WTC11 (cell line): ENCODE results near the gene MGAT5B. TPM values are rescaled to one million over a fixed set of nuclear protein-coding genes. Genes with fewer than 3 reads are reported as not detected.

Experiments used
- ATAC-seq: fragments of 200-7000 bp; cut with Tn5 transposase; 2 replicates; pipeline ENCODE4 v1.10.0; 2021; ENCODE audit warnings: mild to moderate bottlenecking, moderate library complexity
- CTCF ChIA-PET: fragments of 300-600 bp; sonication (Branson Sonifier 250); formaldehyde crosslinking; loops from one replicate; lab custom pipeline; 2021; ENCODE audit warnings: antibody characterized with exemption; lab: Charles Lee
- POLR2A ChIA-PET: fragments of 350-600 bp; sonication (Branson Sonifier 250); formaldehyde crosslinking; loops from one replicate; lab custom pipeline; 2021; ENCODE audit warnings: antibody characterized with exemption; lab: Charles Lee
- DNase-seq: peaks from one replicate; pipeline ENCODE4 v3.0.0; 2021; ENCODE audit warnings: low spot score
- H3K27ac Mint-ChIP-seq: 2 replicates; pipeline ENCODE4 v1.8.0; 2021; ENCODE audit warnings: mixed read lengths
- H3K27me3 Mint-ChIP-seq: 2 replicates; pipeline ENCODE4 v1.8.0; 2021; ENCODE audit warnings: low read depth, mild to moderate bottlenecking, moderate library complexity, mixed read lengths
- H3K36me3 Mint-ChIP-seq: 2 replicates; pipeline ENCODE4 v1.8.0; 2021; ENCODE audit warnings: mixed read lengths
- H3K4me1 Mint-ChIP-seq: 2 replicates; pipeline ENCODE4 v1.8.0; 2022; ENCODE audit warnings: mixed read lengths
- H3K4me3 Mint-ChIP-seq: 2 replicates; pipeline ENCODE4 v1.8.0; 2021; ENCODE audit warnings: mild to moderate bottlenecking, moderate library complexity, mixed read lengths
- H3K9me3 Mint-ChIP-seq: 2 replicates; pipeline ENCODE4 v1.8.0; 2021; ENCODE audit warnings: mixed read lengths
- ATF3 ChIP-seq: sonication (generic); formaldehyde crosslinking; conservative IDR thresholded peaks from 2 replicates; pipeline ENCODE4 v1.8.1; 2022; ENCODE audit warnings: mild to moderate bottlenecking, missing genetic modification reagents
- E2F4 ChIP-seq: sonication (generic); formaldehyde crosslinking; IDR thresholded peaks from 2 replicates; pipeline ENCODE4 v1.8.1; 2022; ENCODE audit warnings: low read depth, mild to moderate bottlenecking, moderate library complexity, missing genetic modification reagents, borderline replicate concordance
- E2F5 ChIP-seq: sonication (generic); formaldehyde crosslinking; IDR thresholded peaks from 2 replicates; pipeline ENCODE4 v1.8.1; 2022; ENCODE audit warnings: mild to moderate bottlenecking, moderate library complexity, missing genetic modification reagents
- FOXK1 ChIP-seq: sonication (generic); formaldehyde crosslinking; IDR thresholded peaks from 2 replicates; pipeline ENCODE4 v1.8.0; 2022; ENCODE audit warnings: mild to moderate bottlenecking, moderate library complexity, missing genetic modification reagents
- GTF2I ChIP-seq: fragments of 250-450 bp; sonication (Bioruptor Pico); conservative IDR thresholded peaks from 2 replicates; pipeline ENCODE4 v1.4.0; 2021; ENCODE audit warnings: mild to moderate bottlenecking
- HMGXB4 ChIP-seq: sonication (generic); formaldehyde crosslinking; IDR thresholded peaks from 2 replicates; pipeline ENCODE4 v1.8.1; 2023; ENCODE audit warnings: mild to moderate bottlenecking, moderate library complexity, missing genetic modification reagents
- IRF2 ChIP-seq: sonication (generic); formaldehyde crosslinking; IDR thresholded peaks from 2 replicates; pipeline ENCODE4 v1.8.0; 2022; ENCODE audit warnings: low read depth, missing genetic modification reagents, borderline replicate concordance
- JAZF1 ChIP-seq: fragments of 250-450 bp; sonication (Bioruptor Pico); IDR thresholded peaks from 2 replicates; pipeline ENCODE4 v1.9.0; 2021; ENCODE audit warnings: moderate library complexity, mild to moderate bottlenecking, inconsistent platforms
- JUN ChIP-seq: sonication (generic); formaldehyde crosslinking; IDR thresholded peaks from 2 replicates; pipeline ENCODE4 v1.8.0; 2023; ENCODE audit warnings: mild to moderate bottlenecking, missing genetic modification reagents
- KAT7 ChIP-seq: sonication (generic); formaldehyde crosslinking; IDR thresholded peaks from 2 replicates; pipeline ENCODE4 v1.8.1; 2023; ENCODE audit warnings: missing genetic modification reagents, mild to moderate bottlenecking, borderline replicate concordance
- MXD4 ChIP-seq: fragments of 250-450 bp; sonication (Bioruptor Pico); IDR thresholded peaks from 2 replicates; pipeline ENCODE4 v1.8.0; 2021; ENCODE audit warnings: mild to moderate bottlenecking, moderate library complexity, borderline replicate concordance
- NR3C1 ChIP-seq: sonication (generic); formaldehyde crosslinking; conservative IDR thresholded peaks from 2 replicates; pipeline ENCODE4 v1.8.1; 2023; ENCODE audit warnings: low read depth, mild to moderate bottlenecking, missing genetic modification reagents
- RELA ChIP-seq: sonication (generic); formaldehyde crosslinking; IDR thresholded peaks from 2 replicates; pipeline ENCODE4 v1.8.1; 2022; ENCODE audit warnings: missing genetic modification reagents, mild to moderate bottlenecking, borderline replicate concordance
- RORB ChIP-seq: fragments of 250-450 bp; sonication (Bioruptor Pico); IDR thresholded peaks from 2 replicates; pipeline ENCODE4 v1.9.0; 2021; ENCODE audit warnings: mild to moderate bottlenecking
- SP1 ChIP-seq: sonication (generic); formaldehyde crosslinking; conservative IDR thresholded peaks from 2 replicates; pipeline ENCODE4 v1.8.1; 2022; ENCODE audit warnings: missing genetic modification reagents
- TEAD1 ChIP-seq: sonication (generic); formaldehyde crosslinking; IDR thresholded peaks from 2 replicates; pipeline ENCODE4 v1.8.0; 2022; ENCODE audit warnings: mild to moderate bottlenecking, missing genetic modification reagents
- TP53 ChIP-seq: sonication (generic); formaldehyde crosslinking; IDR thresholded peaks from 2 replicates; pipeline ENCODE4 v1.8.1; 2023; ENCODE audit warnings: mild to moderate bottlenecking, missing genetic modification reagents
- ZBTB21 ChIP-seq: sonication (generic); formaldehyde crosslinking; IDR thresholded peaks from 2 replicates; pipeline ENCODE4 v1.8.1; 2023; ENCODE audit warnings: mild to moderate bottlenecking, missing genetic modification reagents, borderline replicate concordance
- ZNF138 ChIP-seq: sonication (generic); formaldehyde crosslinking; conservative IDR thresholded peaks from 2 replicates; pipeline ENCODE4 v1.8.1; 2022; ENCODE audit warnings: mild to moderate bottlenecking, moderate library complexity, missing genetic modification reagents
- ZNF232 ChIP-seq: sonication (generic); formaldehyde crosslinking; IDR thresholded peaks from 2 replicates; pipeline ENCODE4 v1.8.0; 2022; ENCODE audit warnings: mild to moderate bottlenecking, missing genetic modification reagents
- ZNF281 ChIP-seq: sonication (generic); formaldehyde crosslinking; IDR thresholded peaks from 2 replicates; pipeline ENCODE4 v1.8.0; 2023; ENCODE audit warnings: mild to moderate bottlenecking, missing genetic modification reagents
- ZNF512 ChIP-seq: sonication (generic); formaldehyde crosslinking; IDR thresholded peaks from 2 replicates; pipeline ENCODE4 v1.8.1; 2022; ENCODE audit warnings: missing genetic modification reagents, borderline replicate concordance
- ZNF532 ChIP-seq: fragments of 250-450 bp; sonication (Bioruptor Pico); IDR thresholded peaks from 2 replicates; pipeline ENCODE4 v1.9.0; 2021; ENCODE audit warnings: mild to moderate bottlenecking, borderline replicate concordance
- total RNA-seq: library from RNA; stranded (reverse); gene quantifications from 3 replicates; pipeline ENCODE4 v1.2.3, GENCODE V29; 2021

MGAT5B gene
- total RNA-seq, 1 experiment from 2014 or later: 11.6 TPM

GRCh38 chr17:76855105-76855504 lies 13.1 kb upstream of the MGAT5B start:
- H3K9me3 Mint-ChIP-seq: peaks cover 6% of the 10 kb centered on the region
- TF ChIP-seq SP1 (CRISPR knock-in tag): no peak
- no peak for TF ChIP-seq ZNF512
- TF ChIP-seq JAZF1 (CRISPR knock-in tag): no peak
- no peak for TF ChIP-seq TEAD1 (CRISPR knock-in tag)
- TF ChIP-seq E2F4 (CRISPR knock-in tag): no peak
- no peak for TF ChIP-seq ZBTB21
- no peak for TF ChIP-seq ATF3 (CRISPR knock-in tag)
- no peak for TF ChIP-seq ZNF232 (CRISPR knock-in tag)
- TF ChIP-seq ZNF138 (CRISPR knock-in tag): no peak
- TF ChIP-seq HMGXB4 (CRISPR knock-in tag): no peak
- TF ChIP-seq E2F5: no peak
- TF ChIP-seq RORB: no peak
- TF ChIP-seq FOXK1 (CRISPR knock-in tag): no peak
- TF ChIP-seq MXD4 (CRISPR knock-in tag): no peak
- TF ChIP-seq, all 79 proteins: peak for 0
- Mint-ChIP-seq H3K27me3 (no peaks in the 10 kb centered on the region; the same call in 1 of the 2 replicates), H3K4me1 (peaks cover 5% of the 10 kb centered on the region), H3K27ac (no peak overlapping the region), H3K4me3 (no peak overlapping the region), H3K36me3 (no peaks in the 10 kb centered on the region)
- DNase-seq (no peak), ATAC-seq (no peak)
- ChIA-PET POLR2A (interaction anchor here (0.7 kb wide), 1 partner anchor 11 kb away, joined by 3 read pairs; no protein-coding TSS in a partner anchor), CTCF (no interaction called here)

GRCh38 chr17:76862079-76862478 lies 6.1 kb upstream of the MGAT5B start:
- no peak overlapping the region for H3K27ac Mint-ChIP-seq
- no peaks in the 10 kb centered on the region for H3K36me3 Mint-ChIP-seq
- H3K4me3 Mint-ChIP-seq: no peak overlapping the region
- DNase-seq (no peak), ATAC-seq (no peak)
- H3K27me3 Mint-ChIP-seq: peaks cover 5% of the 10 kb centered on the region
- CTCF ChIA-PET: no interaction called here
- POLR2A ChIA-PET: no interaction called here
- H3K9me3 Mint-ChIP-seq: peaks cover 6% of the 10 kb centered on the region; the same call in 1 of the 2 replicates
- H3K4me1 Mint-ChIP-seq: peaks cover 4% of the 10 kb centered on the region
- TF ChIP-seq KAT7 (CRISPR knock-in tag) (no peak), NR3C1 (CRISPR knock-in tag) (no peak), ATF3 (CRISPR knock-in tag) (no peak), TP53 (CRISPR knock-in tag) (no peak), RELA (CRISPR knock-in tag) (no peak), ZNF532 (CRISPR knock-in tag) (no peak), IRF2 (CRISPR knock-in tag) (no peak), GTF2I (no peak), JUN (CRISPR knock-in tag) (no peak), ZBTB21 (no peak), ZNF281 (CRISPR knock-in tag) (no peak)
